Right ventricle myocardium inferior (tissue), 1 donor: Measurements from ENCODE around the gene ASCC3. TPM values are rescaled to one million over a fixed set of nuclear protein-coding genes. Genes with fewer than 3 reads are reported as not detected.
"Not testable (repeated sequence)": the region's sequence is repeated elsewhere in the genome, so short reads cannot be mapped to it uniquely, and the experiment has no call there.

ENCODE experiments used
- ATAC-seq: fragments of 200-7000 bp; cut with Tn5 transposase; one replicate; pipeline ENCODE4 v1.9.1; 2020; ENCODE audit warnings: mild to moderate bottlenecking, moderate library complexity
- DNase-seq: peaks from one replicate; pipeline ENCODE4 v3.0.0; 2021; ENCODE audit errors: missing footprints
- intact Hi-C: fragments of 100-400 bp; cut with DNase I; formaldehyde crosslinking; loops from one replicate; pipeline ENCODE4 v1.11.0; 2022
- total RNA-seq: library from RNA; stranded (reverse); fragmentation: NEBNext Ultra II Directional; extraction: Animal tissue kit (Norgen Biotek cat#: 25700); gene quantifications from one replicate; pipeline ENCODE4 v1.2.1, GENCODE V29; 2021
- donor health status: DM: no; HTN: yes; CAD: no; lungs with severe emphysema.

ASCC3 gene
- total RNA-seq, 1 donor from 2014 or later = 14.5 TPM

GRCh38 chr6:100818066-100818465 lies 63.1 kb downstream of the ASCC3 start:
- ATAC-seq = no peak
- intact Hi-C loops = no loop called here
- no peak for DNase-seq

GRCh38 chr6:100810015-100810414 lies 71.1 kb downstream of the ASCC3 start:
- DNase-seq = no peak
- intact Hi-C loops = no loop called here
- no peak for ATAC-seq

- intact Hi-C loops = no loop called here
- ATAC-seq (no peak), DNase-seq (no peak)
Observed at GRCh38 chr6:100809346-100809745, 71.8 kb downstream of the ASCC3 start.

- intact Hi-C loops = no loop called here
- ATAC-seq = no peak
Observed at GRCh38 chr6:100808638-100809275, 72.4 kb downstream of the ASCC3 start.

GRCh38 chr6:100806296-100806695 lies 74.8 kb downstream of the ASCC3 start:
- intact Hi-C loops = no loop called here
- no peak for DNase-seq
- no peak for ATAC-seq

More at GRCh38 chr6:100808638-100809275, 72.4 kb downstream of the ASCC3 start:
- no peak for DNase-seq

GRCh38 chr6:100803264-100804045 lies 77.7 kb downstream of the ASCC3 start:
- no peak for DNase-seq
- intact Hi-C loops = no loop called here
- ATAC-seq = no peak

GRCh38 chr6:100801036-100801435 lies 80.1 kb downstream of the ASCC3 start:
- no peak for DNase-seq
- intact Hi-C loops = no loop called here
- ATAC-seq = no peak

- intact Hi-C loops = no loop called here
- no peak for ATAC-seq
- no peak for DNase-seq
Observed at GRCh38 chr6:100796049-100796823, 84.9 kb downstream of the ASCC3 start.

GRCh38 chr6:100790084-100790483 lies 91.0 kb downstream of the ASCC3 start:
- intact Hi-C loops = no loop called here
- no peak for DNase-seq
- no peak for ATAC-seq

GRCh38 chr6:100785982-100786381 lies 95.1 kb downstream of the ASCC3 start:
- ATAC-seq (no peak), DNase-seq (no peak)
- intact Hi-C loops = no loop called here

GRCh38 chr6:100780648-100781047 lies 100.5 kb downstream of the ASCC3 start:
- ATAC-seq (no peak), DNase-seq (no peak)
- intact Hi-C loops = no loop called here

GRCh38 chr6:100775667-100776066 lies 105.5 kb downstream of the ASCC3 start:
- intact Hi-C loops = no loop called here
- no peak for DNase-seq
- ATAC-seq = no peak

GRCh38 chr6:100774681-100775080 lies 106.4 kb downstream of the ASCC3 start:
- intact Hi-C loops = no loop called here
- no peak for ATAC-seq
- DNase-seq = no peak

GRCh38 chr6:100768816-100769351 lies 112.2 kb downstream of the ASCC3 start:
- no peak for DNase-seq
- intact Hi-C loops = no loop called here
- no peak for ATAC-seq

- ATAC-seq (no peak), DNase-seq (no peak)
- intact Hi-C loops = no loop called here
Observed at GRCh38 chr6:100763617-100764241, 117.4 kb downstream of the ASCC3 start.

GRCh38 chr6:100761841-100762240 lies 119.3 kb downstream of the ASCC3 start:
- ATAC-seq (no peak), DNase-seq (no peak)
- intact Hi-C loops = no loop called here

GRCh38 chr6:100758386-100758785 lies 122.7 kb downstream of the ASCC3 start:
- intact Hi-C loops, ATAC-seq, DNase-seq: not testable (repeated sequence)

- intact Hi-C loops = no loop called here
- DNase-seq = no peak
- no peak for ATAC-seq
Observed at GRCh38 chr6:100753421-100753820, 127.7 kb downstream of the ASCC3 start.

- intact Hi-C loops = no loop called here
- ATAC-seq = no peak
Observed at GRCh38 chr6:100751590-100751989, 129.5 kb downstream of the ASCC3 start.

More at GRCh38 chr6:100751590-100751989, 129.5 kb downstream of the ASCC3 start:
- DNase-seq = no peak
